Kidney epithelial cell (primary cell): ENCODE data around the gene GM2A. TPM values are rescaled to one million over a fixed set of nuclear protein-coding genes. Genes with fewer than 3 reads are reported as not detected.
A peak's percentile ranks its signal among the peaks of the same experiment; 100 is the strongest.

ENCODE experiments used
- DNase-seq: peaks from one replicate; pipeline ENCODE4 v3.0.0-alpha.2; 2010; ENCODE audit warnings: low read depth
- H3K27me3 ChIP-seq: 2 replicates; pipeline ENCODE4 v1.6.0; 2011; ENCODE audit warnings: low read length; ENCODE audit not compliant: control insufficient read depth, insufficient read depth
- H3K36me3 ChIP-seq: 2 replicates; pipeline ENCODE4 v1.5.1; 2011; ENCODE audit warnings: low read length; ENCODE audit not compliant: control insufficient read depth, insufficient read depth
- H3K4me3 ChIP-seq: 2 replicates; pipeline ENCODE4 v1.5.1; 2011; ENCODE audit warnings: low read depth, mild to moderate bottlenecking, control low read depth, low read length
- CTCF ChIP-seq: IDR thresholded peaks from 2 replicates; pipeline ENCODE4 v1.5.1; 2011; ENCODE audit warnings: mild to moderate bottlenecking, moderate library complexity, low read length, control low read depth, inconsistent platforms; ENCODE audit not compliant: insufficient read depth, poor library complexity, severe bottlenecking
- total RNA-seq: library from RNA; depleted of rRNA; stranded (reverse); fragments of >200 nt; gene quantifications from 2 replicates; pipeline ENCODE4 v1.2.3, GENCODE V29; 2015

Gene GM2A
- total RNA-seq, 1 donor from 2014 or later: 19.0 TPM

GRCh38 chr5:151219789-151220188, 33.2 kb upstream of the GM2A start:
- no peak for DNase-seq
- no peaks in the 10 kb centered on the region for H3K27me3 ChIP-seq
- peak; percentile 17 for TF ChIP-seq CTCF
- no peaks in the 10 kb centered on the region for H3K36me3 ChIP-seq
- no peak overlapping the region for H3K4me3 ChIP-seq

GRCh38 chr5:151221574-151221973, 31.4 kb upstream of the GM2A start:
- no peaks in the 10 kb centered on the region for H3K27me3 ChIP-seq
- no peak for DNase-seq
- no peaks in the 10 kb centered on the region for H3K36me3 ChIP-seq
- H3K4me3 ChIP-seq: no peak overlapping the region
- no peak for TF ChIP-seq CTCF

- Histone ChIP-seq H3K4me3 (no peak overlapping the region), H3K27me3 (no peaks in the 10 kb centered on the region), H3K36me3 (no peaks in the 10 kb centered on the region)
- no peak for DNase-seq
- TF ChIP-seq CTCF: no peak
These were observed 30.8 kb upstream of the GM2A start for GRCh38 chr5:151222054-151222789.

- DNase-seq: no peak
- no peaks in the 10 kb centered on the region for H3K27me3 ChIP-seq
- H3K36me3 ChIP-seq: no peaks in the 10 kb centered on the region
- no peak for TF ChIP-seq CTCF
- H3K4me3 ChIP-seq: no peak overlapping the region
These were observed 30.1 kb upstream of the GM2A start for GRCh38 chr5:151222790-151223446.

- Histone ChIP-seq H3K27me3 (peaks cover 2% of the 10 kb centered on the region), H3K4me3 (peak within 1 kb of the TSS; percentile 53), H3K36me3 (no peaks in the 10 kb centered on the region)
- peak; percentile 23 for DNase-seq
- TF ChIP-seq CTCF: peak; percentile 24
These were observed 29.3 kb upstream of the GM2A start, which contains the start of gene CCDC69 for GRCh38 chr5:151223447-151224264. TSS of gene CCDC69 (minus strand) at chr5:151224092. CDS start at chr5:151223970, 122 bp downstream.
